GM12891 (cell line): ENCODE measurements around the gene DOCK10.

Source experiments
- POLR2A ChIP-seq: IDR thresholded peaks from 2 replicates; pipeline ENCODE4 v1.6.1; 2011; ENCODE audit warnings: low read depth, low read length, control low read depth
- POLR2AphosphoS5 ChIP-seq: IDR thresholded peaks from 2 replicates; pipeline ENCODE4 v1.6.1; 2011; ENCODE audit warnings: low read depth, low read length, control low read depth
- POU2F2 ChIP-seq: IDR thresholded peaks from 2 replicates; pipeline ENCODE4 v1.6.1; 2011; ENCODE audit warnings: low read depth, mild to moderate bottlenecking, control low read depth, low read length, moderate library complexity
- SPI1 ChIP-seq: IDR thresholded peaks from 2 replicates; pipeline ENCODE4 v1.6.1; 2011; ENCODE audit warnings: low read depth, low read length, control low read depth
- TAF1 ChIP-seq: IDR thresholded peaks from 2 replicates; pipeline ENCODE4 v1.6.1; 2011; ENCODE audit warnings: low read depth, low read length, control low read depth

DNA sequence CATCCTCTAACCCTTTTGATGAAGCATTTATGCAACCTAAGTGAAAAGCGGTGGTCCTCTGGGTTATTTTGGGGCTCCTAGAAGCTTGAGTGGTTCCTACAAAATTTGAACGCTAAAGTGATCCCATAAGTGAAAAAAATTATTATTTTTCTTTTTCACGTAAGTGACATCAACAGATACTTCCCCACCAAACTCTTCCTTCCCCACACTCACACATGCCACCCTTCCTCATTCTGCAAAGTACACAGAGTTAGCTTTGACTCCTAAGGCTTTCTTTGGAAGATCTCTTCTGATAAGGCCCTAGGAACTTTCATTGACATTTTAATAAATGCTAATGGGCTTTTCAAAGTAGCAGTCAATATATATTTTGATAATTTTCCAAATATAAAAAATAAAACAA is 109.7 kb downstream of the DOCK10 start:
- TF ChIP-seq POLR2A = no peak
- TF ChIP-seq POLR2AphosphoS5 = no peak
- no peak for TF ChIP-seq TAF1
- no peak for TF ChIP-seq SPI1
- no peak for TF ChIP-seq POU2F2
